Type B pancreatic cell (in vitro differentiated cells): ENCODE results near the gene NUP107. TPM values are rescaled to one million over a fixed set of nuclear protein-coding genes. Genes with fewer than 3 reads are reported as not detected.

ENCODE experiments used
- DNase-seq: peaks from one replicate; pipeline ENCODE4 v3.0.0; 2021; ENCODE audit warnings: mixed read lengths; ENCODE audit not compliant: unreplicated experiment; ENCODE audit errors: extremely low spot score
- H3K27ac Mint-ChIP-seq: 2 replicates; pipeline ENCODE4 v1.8.0; 2021; ENCODE audit warnings: mild to moderate bottlenecking, mixed read lengths
- H3K27me3 Mint-ChIP-seq: 2 replicates; pipeline ENCODE4 v1.8.0; 2021; ENCODE audit warnings: mixed read lengths
- H3K36me3 Mint-ChIP-seq: 2 replicates; pipeline ENCODE4 v1.8.0; 2021; ENCODE audit warnings: mixed read lengths
- H3K4me1 Mint-ChIP-seq: one replicate; pipeline ENCODE4 v1.8.0; 2021; ENCODE audit warnings: mixed read lengths; ENCODE audit not compliant: unreplicated experiment
- H3K4me3 Mint-ChIP-seq: 2 replicates; pipeline ENCODE4 v1.8.0; 2021; ENCODE audit warnings: mild to moderate bottlenecking, mixed read lengths
- H3K9me3 Mint-ChIP-seq: 2 replicates; pipeline ENCODE4 v1.8.0; 2021; ENCODE audit warnings: mixed read lengths
- CTCF ChIP-seq: fragments of 200-600 bp; sonication (generic); conservative IDR thresholded peaks from 2 replicates; pipeline ENCODE4 v1.5.0; 2021; ENCODE audit warnings: antibody characterized with exemption, mild to moderate bottlenecking
- total RNA-seq: library from RNA; stranded (reverse); gene quantifications from 2 replicates; pipeline ENCODE4 v1.2.1, GENCODE V29; 2021; ENCODE audit warnings: low replicate concordance

NUP107 gene
- total RNA-seq, 1 donor from 2014 or later: 80.2 TPM

GRCh38 chr12:68784015-68784414 is 97.2 kb downstream of the NUP107 start:
- no peak for TF ChIP-seq CTCF
- Mint-ChIP-seq H3K4me3 (peak overlapping the region; percentile 18), H3K27ac (peak overlapping the region; percentile 18), H3K9me3 (peaks cover 3% of the 10 kb centered on the region), H3K36me3 (peaks cover 4% of the 10 kb centered on the region), H3K4me1 (peaks cover 10% of the 10 kb centered on the region), H3K27me3 (no peaks in the 10 kb centered on the region)
- DNase-seq: no peak

- Mint-ChIP-seq H3K9me3 (peaks cover 3% of the 10 kb centered on the region), H3K27me3 (no peaks in the 10 kb centered on the region), H3K36me3 (peaks cover 4% of the 10 kb centered on the region), H3K27ac (no peak overlapping the region), H3K4me3 (no peak overlapping the region), H3K4me1 (peaks cover 10% of the 10 kb centered on the region)
- TF ChIP-seq CTCF: no peak
- DNase-seq: no peak
Measured at GRCh38 chr12:68785358-68785757, 98.6 kb downstream of the NUP107 start.

- H3K9me3 Mint-ChIP-seq: peaks cover 1% of the 10 kb centered on the region
- no peaks in the 10 kb centered on the region for H3K27me3 Mint-ChIP-seq
- TF ChIP-seq CTCF: no peak
- H3K36me3 Mint-ChIP-seq: peaks cover 2% of the 10 kb centered on the region
- H3K27ac Mint-ChIP-seq: no peak overlapping the region
- DNase-seq: no peak
- no peak overlapping the region for H3K4me3 Mint-ChIP-seq
- H3K4me1 Mint-ChIP-seq: peaks cover 8% of the 10 kb centered on the region
Measured at GRCh38 chr12:68785823-68786222, 99.0 kb downstream of the NUP107 start.

GRCh38 chr12:68786929-68787328 is 100.2 kb downstream of the NUP107 start:
- Mint-ChIP-seq H3K9me3 (no peaks in the 10 kb centered on the region), H3K4me1 (peaks cover 6% of the 10 kb centered on the region), H3K36me3 (no peaks in the 10 kb centered on the region), H3K27ac (peak overlapping the region; percentile 83), H3K27me3 (no peaks in the 10 kb centered on the region), H3K4me3 (no peak overlapping the region)
- no peak for DNase-seq
- TF ChIP-seq CTCF: no peak

GRCh38 chr12:68788554-68789143 is 101.9 kb downstream of the NUP107 start:
- Mint-ChIP-seq H3K27ac (no peak overlapping the region), H3K9me3 (no peaks in the 10 kb centered on the region), H3K36me3 (no peaks in the 10 kb centered on the region), H3K4me1 (peaks cover 6% of the 10 kb centered on the region), H3K4me3 (no peak overlapping the region), H3K27me3 (no peaks in the 10 kb centered on the region)
- TF ChIP-seq CTCF: no peak
- DNase-seq: no peak
